Measurements from ENCODE around the gene DNM2.
"Not testable (repeated sequence)": the region's sequence is repeated elsewhere in the genome, so short reads cannot be mapped to it uniquely, and the experiment has no call there.

Gene DNM2

DNA sequence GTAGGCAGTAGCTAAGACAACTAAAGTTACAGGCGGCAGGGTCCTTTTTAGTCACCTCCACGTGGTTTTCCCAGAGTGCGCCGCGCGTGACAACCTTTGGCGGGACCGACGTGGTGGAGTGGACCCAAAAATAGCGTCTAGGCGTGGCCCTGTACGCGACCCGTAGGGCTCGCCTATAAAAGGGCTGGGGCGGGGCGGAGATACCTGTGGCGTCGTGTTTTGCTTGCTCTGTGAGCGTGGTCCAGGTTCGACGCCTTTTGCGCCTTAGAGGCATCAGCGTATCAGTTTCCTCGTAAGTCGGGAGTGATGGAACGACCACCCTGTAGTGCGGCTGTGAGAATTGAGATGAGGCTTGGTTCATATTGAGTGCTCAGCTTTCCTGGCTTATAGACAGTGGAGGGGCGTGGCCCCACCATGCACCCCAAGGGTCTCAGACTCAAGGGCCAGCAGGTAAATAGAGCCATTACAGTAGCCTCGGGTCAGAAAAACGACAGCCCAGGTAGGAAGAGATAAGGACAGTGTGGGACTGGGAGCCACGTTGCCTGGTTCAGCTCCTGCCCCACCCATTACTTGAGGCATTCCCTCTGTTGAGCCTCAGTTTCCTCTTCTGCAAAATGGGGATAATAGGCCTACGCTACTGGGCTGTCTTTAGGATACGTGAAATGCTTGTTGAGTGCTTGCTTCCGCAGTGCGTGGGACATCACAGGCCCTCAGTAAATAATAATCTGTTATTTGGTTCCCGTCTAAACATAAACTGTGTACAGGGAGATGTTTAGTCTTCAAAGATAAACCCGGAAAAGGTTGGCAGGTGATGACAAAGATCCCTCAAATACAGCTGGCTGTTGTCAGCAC lies 118.8 kb downstream of the DNM2 start:
- DNase-seq (ENCODE audit: low spot score): no peak

GRCh38 chr19:10837649-10838048 lies 119.8 kb downstream of the DNM2 start:
- not testable (repeated sequence) for DNase-seq (ENCODE audit: low spot score)

GRCh38 chr19:10838377-10838776 lies 120.5 kb downstream of the DNM2 start:
- DNase-seq (ENCODE audit: low spot score): no peak

DNA sequence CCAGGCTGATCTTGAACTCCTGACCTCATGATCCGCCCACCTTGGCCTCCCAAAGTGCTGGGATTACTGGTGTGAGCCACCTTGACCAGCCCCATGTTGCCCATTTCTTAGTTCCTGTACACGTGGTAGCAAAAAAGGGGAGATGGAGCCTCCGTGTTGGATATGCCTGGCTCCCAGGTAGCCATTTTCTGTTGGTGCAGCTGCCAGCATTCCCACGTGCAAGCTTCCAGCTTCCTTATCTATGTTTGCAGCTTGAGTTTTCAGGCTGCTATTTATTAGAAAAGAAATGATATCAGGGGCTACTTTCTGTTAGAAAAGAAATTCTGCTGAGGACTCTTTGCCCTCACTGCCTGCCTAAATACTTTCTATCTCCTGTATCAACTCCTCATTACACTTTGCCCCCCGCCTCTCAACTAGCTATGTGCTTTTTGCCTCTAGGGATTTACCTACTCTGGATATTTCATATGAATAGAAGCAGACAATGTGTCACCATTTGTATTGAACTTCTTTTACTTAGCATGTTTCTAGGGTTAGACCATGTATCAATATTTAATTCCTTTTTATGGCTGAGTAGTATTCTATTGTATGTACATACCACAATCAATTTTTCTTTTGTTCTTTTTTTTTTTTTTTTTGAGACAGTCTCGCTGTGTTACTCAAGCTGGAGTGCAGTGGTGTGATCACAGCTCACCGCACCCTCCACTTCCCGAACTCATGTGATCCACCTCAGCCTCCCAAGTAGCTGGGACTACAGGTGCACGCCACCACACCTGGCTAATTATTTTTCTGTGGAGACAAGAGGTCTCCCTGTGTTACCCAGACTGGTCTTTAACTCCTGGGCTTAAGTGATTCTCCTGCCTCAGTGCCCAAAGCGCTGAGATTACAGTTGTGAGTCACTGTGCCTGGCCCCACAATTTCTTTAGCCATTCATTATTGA lies 121.5 kb downstream of the DNM2 start:
- no peak for DNase-seq (ENCODE audit: low spot score)

- DNase-seq (ENCODE audit: low spot score): no peak
These were observed 124.9 kb downstream of the DNM2 start for GRCh38 chr19:10842788-10843187.

- no peak for DNase-seq (ENCODE audit: low spot score)
These were observed 128.8 kb downstream of the DNM2 start for GRCh38 chr19:10846500-10847202.

GRCh38 chr19:10848230-10848856 lies 130.5 kb downstream of the DNM2 start, which contains the start of gene C19orf38:
Gene C19orf38, plus strand, starts transcription at chr19:10848415. Its CDS starts 94 bp downstream, at chr19:10848509.
- DNase-seq (ENCODE audit: low spot score): no peak

DNA sequence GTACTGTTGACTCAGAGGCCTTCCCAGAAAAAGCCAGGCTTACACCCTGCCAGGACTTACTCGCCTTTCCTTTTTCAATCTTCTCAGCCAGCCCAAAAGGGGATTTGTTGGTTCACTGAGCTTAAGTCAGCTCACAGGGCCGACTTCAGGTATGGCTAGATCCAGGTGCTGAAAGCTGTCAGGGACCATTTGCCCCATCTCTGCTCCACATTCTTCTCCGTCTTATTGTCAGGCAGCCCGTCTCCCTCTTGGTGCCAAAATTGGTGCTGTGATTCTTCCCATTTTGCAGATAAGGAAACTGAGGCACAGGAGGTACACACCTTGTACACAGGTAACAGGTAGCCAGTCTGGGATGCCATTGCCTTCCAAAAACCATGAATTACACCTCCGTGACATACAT lies 132.8 kb downstream of the DNM2 start:
- no peak for DNase-seq (ENCODE audit: low spot score)

DNA sequence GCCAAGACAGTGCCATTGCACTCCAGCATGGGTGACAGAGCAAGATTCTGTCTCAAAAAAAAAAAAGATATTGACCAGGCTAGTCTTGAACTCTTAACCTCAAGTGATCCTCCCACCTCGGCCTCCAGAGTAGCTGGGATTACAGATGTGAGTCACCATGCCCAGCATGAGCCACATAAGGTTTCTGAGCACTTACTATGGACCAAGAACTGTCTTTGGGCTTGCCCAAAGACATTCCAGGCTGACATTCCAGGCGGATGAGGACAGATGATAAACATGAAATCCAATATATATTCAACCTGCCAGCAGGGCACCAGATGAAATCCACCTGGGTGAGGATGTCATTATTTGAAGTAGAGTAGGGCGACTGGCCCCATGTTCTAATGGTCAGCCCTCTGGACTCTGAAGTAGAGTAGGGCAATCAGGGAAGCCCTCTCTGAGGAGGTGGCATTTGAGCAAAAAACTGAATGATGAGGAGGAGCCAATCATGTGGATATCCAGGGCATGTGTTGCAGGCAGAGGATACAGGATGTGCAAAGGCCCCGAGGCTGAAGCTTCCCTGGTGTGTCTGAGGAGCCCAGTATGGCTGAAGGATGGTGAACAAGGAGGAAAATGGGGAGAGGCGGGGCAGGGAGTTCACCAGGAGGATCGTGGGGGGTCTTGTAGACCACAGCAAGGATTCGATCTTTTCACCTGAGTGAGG lies 134.4 kb downstream of the DNM2 start:
- DNase-seq (ENCODE audit: low spot score): no peak

DNA sequence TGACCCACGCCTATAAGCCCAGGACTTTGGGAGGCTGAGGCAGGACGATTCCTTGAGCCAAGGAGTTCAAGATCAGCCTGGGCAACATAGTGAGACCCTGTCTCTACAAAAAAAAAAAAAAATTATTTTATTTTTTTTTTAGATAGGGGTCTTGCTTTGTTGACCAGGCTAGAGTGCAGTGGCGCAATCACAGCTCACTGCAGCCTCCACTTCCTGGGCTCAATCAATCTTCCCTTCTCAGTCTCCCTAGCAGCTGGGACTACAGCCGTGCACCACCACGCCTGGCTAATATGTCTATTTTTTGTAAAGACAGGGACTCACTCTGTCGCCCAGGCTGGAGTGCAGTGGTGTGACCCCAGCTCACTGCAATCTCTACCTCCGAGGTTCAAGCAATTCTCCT lies 135.1 kb downstream of the DNM2 start:
- DNase-seq (ENCODE audit: low spot score): no peak

- no peak for DNase-seq (ENCODE audit: low spot score)
These were observed 136.6 kb downstream of the DNM2 start for GRCh38 chr19:10854350-10855089.

DNA sequence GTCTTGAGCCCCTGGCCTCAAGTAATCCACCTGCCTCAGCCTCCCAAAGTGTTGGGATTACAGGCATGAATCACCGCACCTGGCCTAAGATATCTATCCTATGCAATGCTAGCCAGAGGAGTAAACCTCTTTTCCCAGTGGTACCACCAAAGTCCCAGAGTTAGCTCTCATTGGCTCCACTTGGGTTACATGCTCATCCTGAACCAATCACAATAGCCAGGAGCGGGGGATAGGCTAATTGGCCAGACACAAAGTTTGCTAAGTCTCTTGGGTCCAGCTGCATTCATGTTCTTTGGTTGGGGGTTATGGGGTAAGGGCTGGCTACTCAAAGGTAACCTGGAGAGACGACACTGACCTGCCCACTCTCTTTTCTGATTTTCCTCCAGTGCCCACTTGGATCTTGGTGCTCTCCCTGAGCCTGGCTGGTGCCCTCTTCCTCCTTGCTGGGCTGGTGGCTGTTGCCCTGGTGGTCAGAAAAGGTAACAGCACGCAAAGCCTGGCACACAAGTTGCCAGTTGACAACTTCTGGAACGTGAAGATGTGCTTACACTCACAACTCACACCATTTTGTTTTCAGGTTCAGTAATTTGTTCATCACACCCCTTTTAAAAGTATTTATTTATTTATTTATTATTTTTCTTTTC lies 138.1 kb downstream of the DNM2 start:
- DNase-seq (ENCODE audit: low spot score): no peak

DNA sequence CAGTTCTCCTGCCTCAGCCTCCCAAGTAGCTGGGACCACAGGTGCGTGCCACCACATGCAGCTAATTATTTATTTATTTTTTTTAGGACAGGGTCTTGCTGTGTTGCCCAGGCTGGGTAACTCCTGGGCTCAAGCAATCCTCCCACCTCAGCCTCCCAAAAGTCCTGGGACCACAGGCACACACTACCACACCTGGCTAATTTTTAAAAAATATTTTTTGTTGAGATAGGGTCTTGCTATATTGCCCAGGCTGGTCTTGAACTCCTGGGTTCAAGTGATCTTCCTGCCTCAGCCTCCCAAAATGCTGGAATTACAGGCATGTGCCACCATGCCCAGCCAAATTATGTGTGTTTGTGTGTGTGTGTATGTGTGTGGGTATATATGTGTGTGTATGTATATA lies 139.0 kb downstream of the DNM2 start:
- not testable (repeated sequence) for DNase-seq (ENCODE audit: low spot score)

DNA sequence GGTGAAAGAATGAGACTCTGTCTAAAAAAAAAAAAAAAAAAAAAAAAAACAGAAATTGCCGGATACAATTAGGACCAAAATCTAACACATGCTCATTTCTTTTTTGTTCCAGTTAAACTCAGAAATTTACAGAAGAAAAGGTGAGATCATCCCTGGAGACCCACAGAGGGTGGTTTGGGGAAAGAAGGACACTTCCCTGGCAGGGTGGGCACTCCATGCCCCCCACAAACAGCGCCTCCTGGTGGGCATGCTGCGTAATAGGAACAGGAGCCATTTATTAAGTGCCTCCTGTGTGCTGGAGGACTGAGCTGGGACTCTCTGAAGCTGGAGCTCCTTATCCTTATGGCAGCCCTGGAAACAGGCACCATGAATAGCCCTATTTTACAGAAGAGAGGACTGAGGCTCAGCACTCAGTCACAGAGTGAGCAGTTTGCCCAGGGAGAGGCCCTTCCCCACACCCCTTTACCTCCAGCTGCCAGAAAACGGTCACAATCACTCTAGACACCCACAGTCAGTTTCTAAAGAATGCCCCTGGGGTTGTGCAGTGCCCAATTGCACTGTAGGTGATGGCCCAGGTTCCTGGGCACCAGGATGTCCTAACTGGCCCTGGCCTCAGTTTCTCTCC lies 140.4 kb downstream of the DNM2 start:
- no peak for DNase-seq (ENCODE audit: low spot score)

DNA sequence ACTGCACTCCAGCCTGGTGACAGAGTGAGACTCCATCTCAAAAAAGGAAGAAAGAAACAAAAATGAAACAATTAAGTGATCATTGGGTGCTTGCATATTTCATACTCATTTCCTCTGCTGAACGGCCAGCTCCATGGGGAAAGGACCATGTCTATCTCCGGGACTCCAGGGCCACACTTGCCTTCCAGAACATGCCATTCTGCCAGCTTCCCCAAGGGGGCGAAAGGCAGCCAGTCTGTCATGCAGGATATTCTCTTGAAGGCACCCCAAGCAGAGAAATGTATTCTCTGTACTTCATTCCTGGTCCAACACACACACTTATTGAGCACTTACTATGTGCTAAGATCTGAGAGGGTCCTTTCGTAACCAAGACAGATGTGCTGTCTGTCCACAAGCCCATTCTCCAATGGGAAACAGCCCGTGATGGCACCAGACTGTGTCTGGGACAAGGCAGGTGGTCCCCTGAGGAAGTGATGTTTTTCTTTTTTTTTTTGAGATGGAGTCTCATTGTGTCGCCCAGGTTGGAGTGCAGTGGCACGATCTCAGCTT lies 143.3 kb downstream of the DNM2 start:
- DNase-seq (ENCODE audit: low spot score): no peak

- no peak for DNase-seq (ENCODE audit: low spot score)
These were observed 144.8 kb downstream of the DNM2 start for GRCh38 chr19:10862561-10863106.

DNA sequence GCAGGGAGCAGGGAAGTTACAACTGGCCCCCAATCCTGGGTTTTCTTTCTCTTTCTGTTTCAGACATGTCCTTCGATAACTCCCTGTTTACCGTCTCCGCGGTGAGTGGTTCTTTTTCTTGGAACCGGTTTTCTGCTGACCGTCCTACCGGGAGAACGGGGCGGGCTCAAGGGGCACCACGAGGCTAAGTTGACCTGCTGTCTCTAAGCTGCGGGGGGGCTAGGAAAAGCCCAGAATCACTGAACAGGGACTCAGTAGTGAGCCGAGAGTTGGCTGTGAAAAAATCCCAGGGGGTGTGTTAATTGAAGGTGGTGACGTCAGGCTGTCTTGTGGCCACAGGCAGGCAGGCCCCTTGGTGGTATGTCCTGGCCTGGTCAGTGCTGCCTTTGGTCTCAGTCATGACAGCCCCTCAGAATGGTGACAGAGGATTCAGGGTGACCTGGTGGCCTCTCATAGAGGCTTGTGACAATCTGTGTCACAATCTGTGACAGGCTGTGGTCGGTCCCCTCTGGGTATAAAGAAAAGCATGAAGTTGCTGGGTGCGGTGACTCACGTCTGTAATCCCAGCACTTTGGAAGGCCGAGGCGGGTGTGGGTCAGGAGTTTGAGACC lies 145.3 kb downstream of the DNM2 start:
- DNase-seq (ENCODE audit: low spot score): no peak

DNA sequence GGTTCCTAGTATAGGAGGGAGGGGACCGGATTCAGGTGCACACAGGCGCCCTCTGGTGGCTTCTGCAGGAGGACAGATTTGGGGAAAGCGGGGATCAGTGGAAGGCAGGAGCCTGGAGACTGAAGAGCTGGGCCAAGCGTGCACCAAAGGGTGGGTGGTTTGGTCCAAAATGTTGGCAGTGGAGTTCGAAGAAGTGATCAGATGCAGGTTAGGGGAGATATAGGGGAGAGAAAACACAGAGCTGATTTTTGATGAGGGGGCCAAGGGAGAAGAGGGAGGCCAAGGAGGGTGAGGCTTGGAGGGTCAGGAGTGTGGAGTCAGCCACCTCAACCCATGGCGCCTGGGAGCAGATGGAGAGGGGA lies 146.6 kb downstream of the DNM2 start:
- peak; percentile 68 for DNase-seq (ENCODE audit: low spot score)
